Lower leg skin (tissue), 4 donors: ENCODE data around the gene HBEGF. TPM values are rescaled to one million over a fixed set of nuclear protein-coding genes. Genes with fewer than 3 reads are reported as not detected.
A peak's percentile ranks its signal among the peaks of the same experiment; 100 is the strongest.

Experiments used
- DNase-seq, 2 donors: peaks; one replicate each; pipeline ENCODE4 v3.0.0-alpha.2; 2019; ENCODE audit warnings: low spot score in 2 of 2
- H3K4me3 ChIP-seq: fragments of 200-600 bp; sonication (generic); 2 replicates; pipeline ENCODE4 v1.5.1; 2017; ENCODE audit warnings: mild to moderate bottlenecking, low read depth; ENCODE audit not compliant: poor library complexity, severe bottlenecking
- CTCF ChIP-seq, 3 donors: fragments of 450-650 bp; IDR thresholded peaks; one replicate each; pipeline ENCODE4 v1.5.1; 2016; ENCODE audit warnings: antibody characterized with exemption in 3 of 3, mild to moderate bottlenecking in 3 of 3, moderate library complexity in 2 of 3
- POLR2A ChIP-seq, 2 donors: fragments of 450-650 bp; IDR thresholded peaks; one replicate each; pipeline ENCODE4 v1.6.1; 2016 to 2017; ENCODE audit warnings: antibody characterized with exemption in 2 of 2, mild to moderate bottlenecking in 1 of 2, moderate library complexity in 1 of 2
- WGBS, 2 donors: methylation state at CpG; one replicate each; pipeline ENCODE4 v1.1.5; 2018; 5-methylcytosine and 5-hydroxymethylcytosine counted together
- intact Hi-C: fragments of 100-400 bp; cut with DNase I; formaldehyde crosslinking; loops from one replicate; pipeline ENCODE4 v1.15.0; 2023; ENCODE audit warnings: low total_unique reads
- total RNA-seq, 4 donors: library from RNA; depleted of rRNA; stranded (reverse); fragments of >200 nt; gene quantifications; one replicate each; pipeline ENCODE4 v1.1.0, GENCODE V29; 2016

Gene HBEGF, protein sequence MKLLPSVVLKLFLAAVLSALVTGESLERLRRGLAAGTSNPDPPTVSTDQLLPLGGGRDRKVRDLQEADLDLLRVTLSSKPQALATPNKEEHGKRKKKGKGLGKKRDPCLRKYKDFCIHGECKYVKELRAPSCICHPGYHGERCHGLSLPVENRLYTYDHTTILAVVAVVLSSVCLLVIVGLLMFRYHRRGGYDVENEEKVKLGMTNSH
- 10 to 100 TPM; 16.6 to 24.3 (median 18.4) TPM for total RNA-seq

DNA sequence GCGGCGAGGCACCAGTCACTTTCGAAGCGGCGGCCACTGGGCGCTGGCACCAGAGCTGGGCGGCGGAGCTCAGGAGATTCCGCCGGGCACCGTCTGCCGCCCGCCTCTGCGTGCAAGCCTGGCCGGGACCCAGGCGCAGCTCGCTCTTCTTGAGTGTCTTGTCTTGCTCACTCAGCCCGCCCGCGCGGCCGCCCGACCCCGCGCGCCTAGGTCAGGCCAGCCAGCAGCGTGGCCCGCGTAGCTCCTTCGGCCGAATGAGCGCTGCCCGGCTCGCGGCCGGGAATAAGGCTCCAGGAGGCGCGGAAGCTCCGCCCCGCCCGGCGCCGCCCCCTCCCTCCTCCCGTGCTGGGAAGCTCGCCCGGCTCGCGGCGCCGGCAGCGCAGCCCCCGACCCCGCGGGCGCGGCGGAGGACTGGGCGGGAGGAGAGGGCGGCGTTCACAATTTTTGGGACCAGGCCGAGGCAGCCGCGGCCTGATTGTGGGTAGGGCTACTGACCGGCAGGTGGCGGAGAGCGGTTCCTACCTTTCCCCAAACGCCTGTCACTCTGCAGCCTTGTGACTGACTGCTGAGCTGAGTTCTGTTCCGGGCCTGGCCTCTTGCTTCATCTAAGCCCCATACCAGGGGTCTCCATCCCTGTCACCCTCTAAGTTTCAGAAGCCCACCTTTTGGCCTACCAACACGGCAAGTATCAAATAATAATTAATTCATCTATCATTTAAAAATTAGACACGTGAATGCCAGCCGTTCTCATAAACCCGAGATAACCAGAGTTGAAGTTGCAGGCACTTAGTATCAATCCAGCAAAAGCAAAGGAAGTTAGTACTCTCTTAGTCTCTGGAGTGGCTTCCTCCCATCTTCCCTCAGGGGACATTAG lies at the start of gene HBEGF:
Gene HBEGF (minus strand): TSS at position 256 of the 874 bp plus-strand sequence. CDS start 275 bp downstream, outside the sequence.
- DNase-seq: peak; percentile 58 to 95
- peak within 1 kb of the TSS; percentile 32 for H3K4me3 ChIP-seq
- TF ChIP-seq CTCF (IDR thresholded peaks at IDR 0.05): no peak
- TF ChIP-seq POLR2A (IDR thresholded peaks at IDR 0.05): peak in 1 of 2 donors; percentile 65
- 0 to 2% methylated on average over 6 to 10 of the region's 72 CpGs for WGBS, 2 donors
- intact Hi-C loops: no loop called here

DNA sequence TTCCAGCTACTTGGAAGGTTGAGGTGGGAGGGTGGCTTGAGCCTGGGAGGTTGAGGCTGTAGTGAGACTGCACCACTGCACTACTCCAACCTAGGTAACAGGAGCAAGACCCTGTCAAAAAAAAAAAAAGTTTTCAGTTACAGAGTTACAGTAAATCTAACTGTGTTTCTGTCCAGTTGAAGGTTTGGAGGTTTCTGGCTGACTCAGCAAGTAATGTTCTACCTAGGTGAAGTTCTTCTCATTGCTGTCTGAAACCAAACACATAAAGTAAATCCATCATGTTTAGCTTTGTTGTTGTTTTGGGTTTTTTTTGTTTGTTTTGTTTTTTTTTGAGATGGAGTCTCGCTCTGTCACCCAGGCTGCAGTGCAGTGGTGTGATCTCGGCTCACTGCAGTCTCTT lies 47.3 kb upstream of the HBEGF start:
- intact Hi-C loops: no loop called here
- no peak overlapping the region for H3K4me3 ChIP-seq
- 95 to 100% methylated on average over 2 of the region's 2 CpGs for WGBS, 2 donors

DNA sequence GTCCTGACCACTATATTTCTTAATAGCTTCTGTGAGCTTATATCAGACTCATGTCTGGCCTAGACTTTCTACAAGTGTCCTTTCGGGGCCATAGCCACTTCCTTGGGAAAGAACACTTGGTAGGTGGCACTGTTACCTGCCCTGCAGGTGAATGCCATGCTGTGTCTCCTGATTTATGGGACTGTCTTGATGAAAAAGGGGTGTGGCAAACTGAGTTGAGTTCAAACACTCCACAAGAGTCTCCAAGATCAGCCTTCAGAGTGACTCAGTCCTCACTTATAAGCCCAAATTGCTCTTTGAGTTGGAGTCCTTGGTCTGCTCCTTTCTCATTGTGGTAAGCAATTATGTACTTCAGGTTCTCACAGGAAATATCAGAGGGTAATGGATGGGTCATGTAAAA lies 45.3 kb upstream of the HBEGF start:
- TF ChIP-seq POLR2A (IDR thresholded peaks at IDR 0.05) (no peak), CTCF (IDR thresholded peaks at IDR 0.05) (no peak)
- 63 to 71% methylated on average over 1 of the region's 1 CpG for WGBS, 2 donors
- intact Hi-C loops: no loop called here
- no peak for DNase-seq
- no peak overlapping the region for H3K4me3 ChIP-seq

More for the DNA sequence above, 47.3 kb upstream of the HBEGF start:
- DNase-seq: no peak
- TF ChIP-seq POLR2A (IDR thresholded peaks at IDR 0.05): no peak
- TF ChIP-seq CTCF (IDR thresholded peaks at IDR 0.05): no peak

DNA sequence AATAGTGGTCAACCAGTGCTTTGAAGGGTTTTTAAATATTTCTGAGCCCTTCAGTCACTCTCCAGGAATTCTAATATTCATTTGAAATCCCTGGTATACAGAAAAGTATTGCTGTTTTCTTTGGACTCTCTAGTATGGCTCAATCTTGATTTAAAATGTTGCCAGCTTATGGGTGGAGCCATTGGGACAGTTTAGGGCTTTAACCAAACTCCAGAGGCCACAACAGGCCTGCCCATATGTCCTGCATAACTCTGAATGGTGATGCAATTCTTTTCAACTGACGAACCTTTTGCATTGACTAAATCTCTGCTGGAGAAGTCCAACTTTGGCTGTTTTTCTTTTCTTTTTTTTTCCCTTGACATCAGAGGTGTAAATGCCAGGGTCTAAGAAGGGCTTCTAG lies 44.9 kb upstream of the HBEGF start:
- no peak for DNase-seq
- H3K4me3 ChIP-seq: no peak overlapping the region
- TF ChIP-seq CTCF (IDR thresholded peaks at IDR 0.05) (no peak), POLR2A (IDR thresholded peaks at IDR 0.05) (no peak)
- WGBS, 2 donors: 29 to 46% methylated on average over 1 of the region's 1 CpG
- intact Hi-C loops: no loop called here

GRCh38 chr5:140388052-140388451 lies 41.6 kb upstream of the HBEGF start:
- intact Hi-C loops: loop anchor here (10.0 kb wide), 1 partner anchor 157 kb away; the partner anchor contains the start of gene EIF4EBP3
- TF ChIP-seq CTCF (IDR thresholded peaks at IDR 0.05) (no peak), POLR2A (IDR thresholded peaks at IDR 0.05) (no peak)
- 85 to 92% methylated on average over 2 of the region's 2 CpGs for WGBS, 2 donors
- DNase-seq: peak in 1 of 2 donors; percentile 17
- H3K4me3 ChIP-seq: no peak overlapping the region
